Common myeloid progenitor, CD34-positive (primary cell): Measurements from ENCODE around the gene CDKN2A. TPM values are rescaled to one million over a fixed set of nuclear protein-coding genes. Genes with fewer than 3 reads are reported as not detected.
A peak's percentile ranks its signal among the peaks of the same experiment; 100 is the strongest.

ENCODE experiments used
- CTCF ChIA-PET: fragments of 350-600 bp; sonication (Branson Sonifier 250); formaldehyde crosslinking; loops from one replicate; lab custom pipeline; 2021; ENCODE audit warnings: antibody characterized with exemption; lab: Charles Lee
- POLR2A ChIA-PET: fragments of 350-600 bp; sonication (Branson Sonifier 250); formaldehyde crosslinking; loops from one replicate; lab custom pipeline; 2021; ENCODE audit warnings: antibody characterized with exemption; lab: Charles Lee
- DNase-seq, 3 donors: peaks; one replicate each; pipeline versions ENCODE4 v3.0.0 to v3.0.0-alpha.2; 2013
- H3K27ac ChIP-seq, 2 experiments: 1 replicate in 1 of 2; 2 replicates in 1 of 2; pipeline ENCODE4 v1.7.0; 2013; ENCODE audit warnings: inconsistent platforms in 2 of 2, low read length in 2 of 2, mild to moderate bottlenecking in 2 of 2, low read depth in 1 of 2, moderate library complexity in 1 of 2; ENCODE audit not compliant: severe bottlenecking in 2 of 2, insufficient read depth in 1 of 2, poor library complexity in 1 of 2
- H3K27me3 ChIP-seq, 5 experiments: replicated peaks in 2 of 5; 1 replicate in 3 of 5; 2 replicates in 2 of 5; pipeline versions ENCODE4 v1.6.1 to v1.7.0; 2013; ENCODE audit warnings: low read length in 4 of 5, mild to moderate bottlenecking in 2 of 5, moderate library complexity in 2 of 5, inconsistent platforms in 1 of 5; ENCODE audit not compliant: insufficient read depth in 5 of 5, control insufficient read depth in 4 of 5
- H3K36me3 ChIP-seq, 4 experiments: 1 replicate in 2 of 4; 2 replicates in 2 of 4; pipeline versions ENCODE4 v1.6.1 to v1.7.0; 2013; ENCODE audit warnings: low read length in 3 of 4, control low read depth in 1 of 4, mild to moderate bottlenecking in 1 of 4; ENCODE audit not compliant: control insufficient read depth in 4 of 4, insufficient read depth in 4 of 4
- H3K4me1 ChIP-seq, 4 experiments: 1 replicate in 3 of 4; 2 replicates in 1 of 4; pipeline versions ENCODE4 v1.6.1 to v1.7.1; 2013; ENCODE audit warnings: low read length in 3 of 4, mild to moderate bottlenecking in 3 of 4, control low read depth in 1 of 4, inconsistent platforms in 1 of 4, moderate library complexity in 1 of 4; ENCODE audit not compliant: control insufficient read depth in 4 of 4, insufficient read depth in 4 of 4; ENCODE audit errors: control extremely low read depth in 1 of 4
- H3K4me3 ChIP-seq, 7 experiments: 1 replicate in 4 of 7; 2 replicates in 3 of 7; pipeline versions ENCODE4 v1.5.1 to v1.7.0; 2013; ENCODE audit warnings: mild to moderate bottlenecking in 7 of 7, low read length in 6 of 7, moderate library complexity in 6 of 7, inconsistent platforms in 2 of 7, low read depth in 2 of 7, control low read depth in 1 of 7; ENCODE audit not compliant: insufficient read depth in 4 of 7, control insufficient read depth in 1 of 7; ENCODE audit errors: extremely low read depth in 1 of 7
- H3K9me3 ChIP-seq, 5 experiments: 1 replicate in 4 of 5; 2 replicates in 1 of 5; pipeline versions ENCODE4 v1.6.1 to v1.7.1; 2013; ENCODE audit warnings: low read length in 4 of 5, mild to moderate bottlenecking in 2 of 5, inconsistent platforms in 1 of 5, low read depth in 1 of 5, moderate library complexity in 1 of 5; ENCODE audit not compliant: control insufficient read depth in 4 of 5, insufficient read depth in 2 of 5; ENCODE audit errors: control extremely low read depth in 1 of 5
- WGBS: methylation state at CpG from one replicate; pipeline ENCODE4 v1.1.5; 2013; ENCODE audit not compliant: insufficient coverage; 5-methylcytosine and 5-hydroxymethylcytosine counted together
- polyA plus RNA-seq: library from polyadenylated mRNA; unstranded; fragments of 120-200 nt; gene quantifications from one replicate; pipeline ENCODE4 v1.2.1, GENCODE V29; 2013

The CDKN2A gene
- polyA plus RNA-seq = 0.17 TPM

- Histone ChIP-seq H3K4me1 (peaks cover 0 to 20% (median 19%) of the 10 kb centered on the region in 4 experiments), H3K27me3 (peaks cover 31 to 87% (median 63%) of the 10 kb centered on the region in 5 experiments), H3K27ac (no peak within 1 kb of the TSS), H3K4me3 (peak within 1 kb of the TSS; percentile 57 to 91 (median 80)), H3K36me3 (no peaks in the 10 kb centered on the region), H3K9me3 (peaks cover 0 to 8% (median 6%) of the 10 kb centered on the region in 5 experiments)
- WGBS = 3% methylated on average over 26 of the region's 53 CpGs
- POLR2A ChIA-PET = no interaction called here
- CTCF ChIA-PET = interaction anchor here (0.9 to 3.1 kb wide), 4 partner anchors 25 to 180 kb away, joined by 3 to 10 read pairs (median 4); no protein-coding TSS in a partner anchor
- no peak for DNase-seq
Observed at GRCh38 chr9:21993893-21994555, at the start of gene CDKN2A. Gene CDKN2A, minus strand, starts transcription at chr9:21994392.

GRCh38 chr9:22043928-22044327, 49.7 kb upstream of the CDKN2A start:
- WGBS = no CpG with 5 or more reads among the region's 3 CpGs
- CTCF ChIA-PET = no interaction called here

GRCh38 chr9:22041775-22042174, 47.6 kb upstream of the CDKN2A start:
- Histone ChIP-seq H3K9me3 (no peaks in the 10 kb centered on the region), H3K36me3 (no peaks in the 10 kb centered on the region), H3K4me3 (no peak overlapping the region), H3K27me3 (peaks cover 18 to 84% (median 55%) of the 10 kb centered on the region in 5 experiments), H3K27ac (no peak overlapping the region), H3K4me1 (no peaks in the 10 kb centered on the region)
- ChIA-PET POLR2A (no interaction called here), CTCF (interaction anchor here (0.9 to 3.8 kb wide), 3 partner anchors 9 to 228 kb away, joined by 3 to 26 read pairs (median 5); no protein-coding TSS in a partner anchor)
- DNase-seq = no peak
- WGBS = no CpG with 5 or more reads among the region's 1 CpG

More at GRCh38 chr9:22043928-22044327, 49.7 kb upstream of the CDKN2A start:
- no peak for DNase-seq
- H3K27ac ChIP-seq = no peak overlapping the region
- no peak overlapping the region for H3K4me3 ChIP-seq
- POLR2A ChIA-PET = no interaction called here
- no peaks in the 10 kb centered on the region for H3K4me1 ChIP-seq
- peaks cover 21 to 95% (median 61%) of the 10 kb centered on the region in 5 experiments for H3K27me3 ChIP-seq
- H3K9me3 ChIP-seq = no peaks in the 10 kb centered on the region
- no peaks in the 10 kb centered on the region for H3K36me3 ChIP-seq

DNA sequence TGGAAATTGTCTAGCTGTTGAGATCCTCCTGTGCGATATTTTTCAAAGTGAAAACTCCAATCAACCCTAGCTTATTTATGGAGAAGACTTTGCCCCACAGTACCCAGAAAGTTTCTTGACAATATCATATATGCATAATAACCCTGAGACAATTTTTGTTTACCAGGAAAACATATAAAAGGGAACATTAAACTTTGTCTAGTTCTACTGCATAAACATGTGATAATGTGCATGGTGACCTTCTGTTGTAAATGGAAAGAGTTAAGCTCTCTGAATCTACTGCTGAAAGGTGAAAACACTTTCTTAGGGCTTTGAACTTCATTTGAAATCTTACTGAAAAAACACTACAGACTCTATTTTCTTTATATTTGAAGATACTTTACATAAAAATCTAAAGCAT, 47.2 kb upstream of the CDKN2A start:
- WGBS = no CpG with 5 or more reads among the region's 1 CpG
- ChIA-PET CTCF (interaction anchor here (1.0 to 3.8 kb wide), 4 partner anchors 9 to 234 kb away, joined by 3 to 26 read pairs (median 8); no protein-coding TSS in a partner anchor), POLR2A (no interaction called here)

DNA sequence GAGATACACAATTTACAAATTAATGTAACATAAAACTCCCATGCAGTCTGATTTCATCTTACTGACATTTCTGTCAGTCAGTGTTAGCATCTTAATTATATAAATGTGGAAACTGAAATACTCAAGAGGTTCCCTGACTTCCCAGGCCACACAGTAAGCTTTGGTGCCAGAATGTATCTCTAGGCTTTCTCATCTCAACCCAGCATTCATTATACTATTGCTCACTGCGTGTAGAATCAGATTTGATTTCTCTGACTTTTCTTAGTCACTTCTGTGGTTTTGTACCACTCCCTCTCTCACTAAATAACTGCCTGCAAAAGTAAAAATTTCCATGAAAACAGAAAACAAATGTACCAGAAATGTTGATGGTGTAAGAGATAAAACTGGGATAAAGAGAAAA, 46.6 kb upstream of the CDKN2A start:
- Histone ChIP-seq H3K27me3 (peaks cover 11 to 80% (median 52%) of the 10 kb centered on the region in 5 experiments), H3K9me3 (no peaks in the 10 kb centered on the region), H3K36me3 (no peaks in the 10 kb centered on the region), H3K4me3 (no peak overlapping the region), H3K4me1 (no peaks in the 10 kb centered on the region), H3K27ac (no peak overlapping the region)
- ChIA-PET POLR2A (no interaction called here), CTCF (interaction anchor here (1.0 to 3.8 kb wide), 3 partner anchors 10 to 233 kb away, joined by 3 to 26 read pairs (median 10); no protein-coding TSS in a partner anchor)
- WGBS = no CpG with 5 or more reads among the region's 1 CpG
- DNase-seq = no peak

More for the DNA sequence above, 47.2 kb upstream of the CDKN2A start:
- Histone ChIP-seq H3K9me3 (no peaks in the 10 kb centered on the region), H3K4me1 (no peaks in the 10 kb centered on the region), H3K27me3 (peaks cover 17 to 83% (median 53%) of the 10 kb centered on the region in 5 experiments), H3K36me3 (no peaks in the 10 kb centered on the region), H3K27ac (no peak overlapping the region), H3K4me3 (no peak overlapping the region)
- DNase-seq = no peak

- Histone ChIP-seq H3K27ac (no peak overlapping the region), H3K4me1 (no peaks in the 10 kb centered on the region), H3K36me3 (no peaks in the 10 kb centered on the region), H3K9me3 (no peaks in the 10 kb centered on the region), H3K27me3 (peaks cover 13 to 79% (median 49%) of the 10 kb centered on the region in 5 experiments), H3K4me3 (no peak overlapping the region)
- no CpG with 5 or more reads among the region's 3 CpGs for WGBS
- no peak for DNase-seq
- ChIA-PET CTCF (interaction anchor here (1.1 to 3.8 kb wide), 3 partner anchors 11 to 226 kb away, joined by 3 to 26 read pairs (median 10); no protein-coding TSS in a partner anchor), POLR2A (no interaction called here)
Observed at GRCh38 chr9:22039258-22039657, 45.1 kb upstream of the CDKN2A start.
